Activated T-helper 1 cell treated with Interleukin-2 at 50 U/mL for 16 hours (primary cell): ENCODE results near the gene ADAMTS4.

ENCODE experiments used
- DNase-seq: peaks from one replicate; pipeline ENCODE4 v3.0.0-alpha.2; 2020; ENCODE audit warnings: low read depth

The ADAMTS4 gene

GRCh38 chr1:161145832-161146231 is 53.0 kb downstream of the ADAMTS4 start:
- no peak for DNase-seq

DNA sequence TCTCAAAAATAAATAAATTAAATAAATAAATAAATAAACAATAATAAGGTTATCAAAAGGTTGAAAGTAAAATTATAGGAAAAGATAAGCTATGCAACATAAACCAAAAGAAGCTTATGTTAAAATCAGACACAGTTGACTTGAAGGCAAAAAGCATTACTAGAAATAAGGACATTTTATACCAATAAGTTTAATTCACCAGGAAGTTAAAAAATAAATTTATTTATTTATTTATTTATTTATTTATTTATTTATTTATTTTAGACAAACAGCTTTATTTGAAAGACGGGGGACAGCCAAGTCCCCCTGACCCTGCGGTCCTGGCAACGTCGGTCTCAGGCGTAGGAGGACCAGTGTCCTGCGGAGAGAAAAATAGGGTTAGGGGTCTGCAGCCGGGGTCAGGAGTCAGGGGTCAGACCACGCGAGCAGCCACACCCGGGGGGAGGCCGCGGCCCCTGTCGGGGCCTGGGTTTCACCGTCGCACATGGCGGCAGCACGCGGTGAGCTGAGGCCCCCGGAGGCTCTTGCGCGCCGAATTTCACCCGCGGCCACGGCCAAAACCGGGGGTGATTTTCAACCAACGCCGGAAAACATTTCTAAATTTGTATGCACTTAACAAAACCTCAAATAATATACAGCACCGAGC is 58.0 kb downstream of the ADAMTS4 start:
- DNase-seq: no peak

GRCh38 chr1:161139766-161140165 is 59.1 kb downstream of the ADAMTS4 start:
- DNase-seq: no peak

DNA sequence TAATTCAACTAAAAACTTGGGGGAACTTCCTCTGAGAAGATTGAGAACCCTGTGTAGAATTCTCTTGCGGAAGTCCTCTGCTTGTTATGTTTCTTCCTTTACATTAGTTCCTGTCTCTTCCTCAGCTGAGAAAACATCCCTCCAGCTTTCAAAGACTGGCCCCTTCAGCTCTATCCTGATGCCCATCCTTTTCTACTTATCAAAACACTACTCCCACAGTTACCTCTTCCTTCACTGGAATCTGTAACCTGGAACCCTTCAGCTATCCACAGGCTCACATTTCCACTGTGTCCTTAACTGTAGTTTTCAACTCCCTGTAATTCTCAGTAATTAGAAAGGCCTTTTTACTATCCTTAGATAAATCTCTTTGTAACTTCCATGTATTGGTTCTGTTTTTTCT is 60.4 kb downstream of the ADAMTS4 start:
- no peak for DNase-seq

DNA sequence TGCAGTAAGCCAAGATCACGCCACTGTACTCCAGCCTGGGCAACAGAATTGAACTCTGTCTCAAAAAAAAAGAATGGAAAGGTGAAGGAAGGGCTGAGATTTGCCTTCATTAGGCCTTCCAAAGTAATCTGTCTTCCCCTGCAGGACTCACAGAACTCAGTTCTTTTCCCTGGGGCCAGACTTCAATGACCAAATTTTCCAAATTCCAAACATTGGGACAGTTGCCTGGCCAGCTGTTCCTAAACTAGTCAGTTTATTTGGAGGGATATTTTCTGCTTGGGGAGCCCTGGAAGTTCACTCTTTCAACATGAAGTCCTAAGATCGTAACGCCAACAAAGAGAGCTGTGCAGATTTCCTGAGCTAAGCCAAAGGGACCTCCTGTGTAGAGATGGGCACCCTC is 61.0 kb downstream of the ADAMTS4 start:
- no peak for DNase-seq
